CD8-positive, alpha-beta memory T cell (primary cell): ENCODE results near the gene STK11. TPM values are rescaled to one million over a fixed set of nuclear protein-coding genes. Genes with fewer than 3 reads are reported as not detected.

ENCODE experiments used
- CTCF ChIA-PET: fragments of 350-600 bp; sonication (Branson Sonifier 250); formaldehyde crosslinking; loops from one replicate; lab custom pipeline; 2021; ENCODE audit warnings: antibody characterized with exemption; lab: Charles Lee
- POLR2A ChIA-PET: fragments of 350-600 bp; sonication (Branson Sonifier 250); formaldehyde crosslinking; loops from one replicate; lab custom pipeline; 2021; ENCODE audit warnings: antibody characterized with exemption; lab: Charles Lee
- DNase-seq, 5 donors: peaks; one replicate each; pipeline versions ENCODE4 v3.0.0 to v3.0.0-alpha.2; 2020 to 2022; ENCODE audit warnings: mixed read lengths in 1 of 5
- H3K27ac ChIP-seq: one replicate; pipeline ENCODE4 v1.7.0; 2013; ENCODE audit warnings: low read depth, mild to moderate bottlenecking, low read length, moderate library complexity
- H3K27me3 ChIP-seq: 2 replicates; pipeline ENCODE4 v1.7.0; 2013; ENCODE audit warnings: low read length, mild to moderate bottlenecking; ENCODE audit not compliant: insufficient read depth, poor library complexity, severe bottlenecking
- H3K36me3 ChIP-seq: 2 replicates; pipeline ENCODE4 v1.7.0; 2013; ENCODE audit warnings: mild to moderate bottlenecking, low read length, moderate library complexity; ENCODE audit not compliant: insufficient read depth
- H3K4me1 ChIP-seq: 2 replicates; pipeline ENCODE4 v1.7.0; 2013; ENCODE audit warnings: mild to moderate bottlenecking, low read length, moderate library complexity; ENCODE audit not compliant: insufficient read depth
- H3K4me3 ChIP-seq: 2 replicates; pipeline ENCODE4 v1.7.0; 2013; ENCODE audit warnings: mild to moderate bottlenecking, low read length
- H3K9me3 ChIP-seq: 2 replicates; pipeline ENCODE4 v1.7.0; 2013; ENCODE audit warnings: mild to moderate bottlenecking, low read length
- H3K27ac Mint-ChIP-seq, 8 donors: one replicate each; pipeline ENCODE4 v1.8.0; 2020 to 2021; ENCODE audit warnings: mixed read lengths in 8 of 8, mild to moderate bottlenecking in 6 of 8, inconsistent platforms in 3 of 8, moderate library complexity in 3 of 8
- H3K27me3 Mint-ChIP-seq, 2 donors: one replicate each; pipeline ENCODE4 v1.8.0; 2020 to 2021; ENCODE audit warnings: mixed read lengths in 2 of 2, mild to moderate bottlenecking in 1 of 2, moderate library complexity in 1 of 2
- H3K36me3 Mint-ChIP-seq, 3 donors: one replicate each; pipeline ENCODE4 v1.8.0; 2020 to 2021; ENCODE audit warnings: mixed read lengths in 3 of 3, inconsistent platforms in 1 of 3, mild to moderate bottlenecking in 1 of 3
- H3K4me1 Mint-ChIP-seq, 3 donors: one replicate each; pipeline ENCODE4 v1.8.0; 2020 to 2021; ENCODE audit warnings: mixed read lengths in 3 of 3, inconsistent platforms in 1 of 3, mild to moderate bottlenecking in 1 of 3
- H3K4me3 Mint-ChIP-seq, 7 donors: one replicate each; pipeline ENCODE4 v1.8.0; 2020 to 2021; ENCODE audit warnings: mixed read lengths in 7 of 7, mild to moderate bottlenecking in 6 of 7, moderate library complexity in 4 of 7, inconsistent platforms in 2 of 7
- H3K9me3 Mint-ChIP-seq, 5 donors: one replicate each; pipeline ENCODE4 v1.8.0; 2020 to 2022; ENCODE audit warnings: mixed read lengths in 5 of 5, mild to moderate bottlenecking in 3 of 5, moderate library complexity in 2 of 5, inconsistent platforms in 1 of 5
- polyA plus RNA-seq: library from polyadenylated mRNA; unstranded; fragments of 300-500 nt; fragmentation: Illumina TruSeq; gene quantifications from one replicate; pipeline ENCODE4 v1.2.3, GENCODE V29; 2021
- total RNA-seq, 2 experiments: library from RNA; stranded (reverse); gene quantifications; one replicate each; pipeline ENCODE4 v1.2.3, GENCODE V29; 2021

The STK11 gene
- total and polyA plus RNA-seq, 3 experiments from 2014 or later: 37.0 to 69.7 (median 66.9) TPM

- Histone ChIP-seq H3K27me3 (no peaks in the 10 kb centered on the region), H3K36me3 (peaks cover 42% of the 10 kb centered on the region), H3K27ac (peak overlapping the region; percentile 90), H3K4me3 (peak overlapping the region; percentile 99), H3K9me3 (no peaks in the 10 kb centered on the region), H3K4me1 (peaks cover 79% of the 10 kb centered on the region)
- ChIA-PET POLR2A (interaction anchor here (1.0 to 1.7 kb wide), 3 partner anchors 9 to 249 kb away, joined by 4 to 10 read pairs (median 5); partner anchors contain the start of genes RNU6-2 and TMEM259), CTCF (interaction anchor here (10.3 kb wide), 1 partner anchor 27 kb away, joined by 484 read pairs; the partner anchor contains the start of gene ATP5F1D)
- DNase-seq: no peak
- Mint-ChIP-seq H3K27me3 (peaks cover 0 to 10% of the 10 kb centered on the region in 2 donors), H3K4me1 (peaks cover 53 to 76% (median 58%) of the 10 kb centered on the region in 3 donors), H3K36me3 (peaks cover 14 to 51% (median 17%) of the 10 kb centered on the region in 3 donors), H3K27ac (peak overlapping the region; percentile 86 to 98 (median 92)), H3K9me3 (no peaks in the 10 kb centered on the region), H3K4me3 (peak overlapping the region; percentile 86 to 92 (median 87))
Observed at GRCh38 chr19:1270213-1270853, 64.8 kb downstream of the STK11 start.

GRCh38 chr19:1270854-1271527, 65.4 kb downstream of the STK11 start:
- Mint-ChIP-seq H3K4me3 (peak overlapping the region; percentile 86 to 92 (median 87)), H3K27me3 (peaks cover 0 to 10% of the 10 kb centered on the region in 2 donors), H3K27ac (peak overlapping the region; percentile 86 to 98 (median 93)), H3K4me1 (peaks cover 51 to 71% (median 55%) of the 10 kb centered on the region in 3 donors), H3K9me3 (no peaks in the 10 kb centered on the region), H3K36me3 (peaks cover 14 to 51% (median 17%) of the 10 kb centered on the region in 3 donors)
- no peak for DNase-seq
- Histone ChIP-seq H3K4me1 (peaks cover 76% of the 10 kb centered on the region), H3K27ac (peak overlapping the region; percentile 90), H3K36me3 (peaks cover 42% of the 10 kb centered on the region), H3K4me3 (peak overlapping the region; percentile 99), H3K27me3 (no peaks in the 10 kb centered on the region), H3K9me3 (no peaks in the 10 kb centered on the region)
- POLR2A ChIA-PET: interaction anchor here (3.5 kb wide), 1 partner anchor 27 kb away, joined by 17 read pairs; no protein-coding TSS in a partner anchor
- CTCF ChIA-PET: interaction anchor here (1.9 kb wide), 1 partner anchor 26 kb away, joined by 7 read pairs; no protein-coding TSS in a partner anchor

GRCh38 chr19:1271528-1272422, 66.2 kb downstream of the STK11 start:
- POLR2A ChIA-PET: interaction anchor here (0.9 to 3.5 kb wide), 2 partner anchors 19 to 27 kb away, joined by 5 to 17 read pairs; no protein-coding TSS in a partner anchor
- peaks cover 14 to 52% (median 17%) of the 10 kb centered on the region in 3 donors for H3K36me3 Mint-ChIP-seq
- peaks cover 0 to 10% of the 10 kb centered on the region in 2 donors for H3K27me3 Mint-ChIP-seq
- peak overlapping the region; percentile 86 to 92 (median 87) for H3K4me3 Mint-ChIP-seq
- peak overlapping the region; percentile 54 for H3K27ac ChIP-seq
- CTCF ChIA-PET: interaction anchor here (1.0 to 1.9 kb wide), 3 partner anchors 18 to 28 kb away, joined by 3 to 7 read pairs (median 4); no protein-coding TSS in a partner anchor
- peak overlapping the region; percentile 86 to 98 (median 93) for H3K27ac Mint-ChIP-seq
- H3K4me1 ChIP-seq: peaks cover 82% of the 10 kb centered on the region
- no peaks in the 10 kb centered on the region for H3K9me3 Mint-ChIP-seq
- H3K4me3 ChIP-seq: peak overlapping the region; percentile 99
- peaks cover 42% of the 10 kb centered on the region for H3K36me3 ChIP-seq
- peaks cover 55 to 74% (median 60%) of the 10 kb centered on the region in 3 donors for H3K4me1 Mint-ChIP-seq
- H3K9me3 ChIP-seq: no peaks in the 10 kb centered on the region
- DNase-seq: no peak
- no peaks in the 10 kb centered on the region for H3K27me3 ChIP-seq

DNA sequence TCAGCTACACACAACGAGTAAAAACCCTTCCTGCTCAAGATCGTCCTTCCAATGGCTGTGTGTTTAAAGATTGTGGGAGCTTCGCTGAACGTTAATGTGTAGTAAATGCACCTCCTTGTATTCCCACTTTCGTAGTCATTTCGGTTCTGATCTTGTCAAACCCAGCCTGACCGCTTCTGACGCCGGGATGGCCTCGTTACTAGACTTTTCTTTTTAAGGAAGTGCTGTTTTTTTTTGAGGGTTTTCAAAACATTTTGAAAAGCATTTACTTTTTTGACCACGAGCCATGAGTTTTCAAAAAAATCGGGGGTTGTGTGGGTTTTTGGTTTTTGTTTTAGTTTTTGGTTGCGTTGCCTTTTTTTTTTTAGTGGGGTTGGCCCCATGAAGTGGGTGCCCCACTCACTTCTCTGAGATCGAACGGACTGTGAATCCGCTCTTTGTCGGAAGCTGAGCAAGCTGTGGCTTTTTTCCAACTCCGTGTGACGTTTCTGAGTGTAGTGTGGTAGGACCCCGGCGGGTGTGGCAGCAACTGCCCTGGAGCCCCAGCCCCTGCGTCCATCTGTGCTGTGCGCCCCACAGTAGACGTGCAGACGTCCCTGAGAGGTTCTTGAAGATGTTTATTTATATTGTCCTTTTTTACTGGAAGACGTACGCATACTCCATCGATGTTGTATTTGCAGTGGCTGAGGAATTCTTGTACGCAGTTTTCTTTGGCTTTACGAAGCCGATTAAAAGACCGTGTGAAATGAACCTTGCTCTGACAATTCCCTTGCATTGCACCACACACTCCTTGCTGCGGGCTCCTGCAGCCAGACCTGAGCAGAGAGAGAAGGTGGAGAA, 67.1 kb downstream of the STK11 start:
- Histone ChIP-seq H3K36me3 (peaks cover 42% of the 10 kb centered on the region), H3K4me1 (peaks cover 80% of the 10 kb centered on the region), H3K27me3 (no peaks in the 10 kb centered on the region), H3K4me3 (no peak overlapping the region), H3K27ac (peak overlapping the region; percentile 4), H3K9me3 (no peaks in the 10 kb centered on the region)
- ChIA-PET CTCF (interaction anchor here (1.0 to 1.9 kb wide), 5 partner anchors 11 to 29 kb away, joined by 3 to 15 read pairs (median 4); no protein-coding TSS in a partner anchor), POLR2A (interaction anchor here (0.9 to 3.5 kb wide), 3 partner anchors 9 to 28 kb away, joined by 4 to 17 read pairs (median 5); no protein-coding TSS in a partner anchor)
- peak overlapping the region in 7 of 8 donors; percentile 17 to 98 (median 72) for H3K27ac Mint-ChIP-seq
- H3K4me3 Mint-ChIP-seq: peak overlapping the region; percentile 26 to 87 (median 56)
- H3K36me3 Mint-ChIP-seq: peaks cover 14 to 55% (median 19%) of the 10 kb centered on the region in 3 donors
- H3K4me1 Mint-ChIP-seq: peaks cover 53 to 71% (median 56%) of the 10 kb centered on the region in 3 donors
- H3K27me3 Mint-ChIP-seq: peaks cover 0 to 10% of the 10 kb centered on the region in 2 donors
- no peaks in the 10 kb centered on the region for H3K9me3 Mint-ChIP-seq
- no peak for DNase-seq

DNA sequence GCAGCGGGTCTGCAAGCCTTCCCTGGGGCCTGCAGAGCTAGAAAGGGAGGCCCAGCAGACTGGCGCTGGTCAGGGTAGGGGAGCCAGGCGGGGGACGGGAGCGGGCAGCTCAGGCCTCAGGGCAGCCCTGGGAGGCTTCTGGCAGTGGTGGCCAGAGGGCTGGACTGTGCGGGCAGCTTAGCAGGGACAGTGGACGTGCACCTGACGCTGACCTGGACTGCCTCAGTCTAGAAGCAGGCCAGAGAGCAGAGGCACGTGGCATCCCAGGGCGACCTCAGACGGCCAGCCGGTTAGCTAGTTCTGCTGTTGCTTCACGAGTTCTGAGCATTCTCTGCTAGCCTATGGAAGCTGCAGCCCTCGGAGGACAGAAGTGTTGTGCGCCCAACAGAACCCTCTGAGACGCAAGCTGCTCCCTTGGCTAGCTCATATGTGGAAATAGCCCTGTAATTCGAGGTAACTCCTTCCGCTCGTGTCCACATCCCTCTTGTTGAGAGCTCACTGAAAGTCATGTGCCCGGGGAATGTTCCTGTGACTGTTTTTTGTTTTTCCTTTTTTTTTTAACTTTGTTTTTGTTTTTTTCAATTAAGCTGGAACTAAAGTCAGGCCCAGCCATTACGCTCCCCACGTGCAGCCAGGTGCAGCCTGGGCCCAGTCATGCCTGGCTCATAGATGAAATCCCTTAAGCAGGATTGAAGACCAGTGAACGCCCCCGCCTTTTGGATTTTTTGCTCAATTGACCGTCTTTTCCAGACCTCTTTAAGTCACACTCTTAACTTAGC, 67.9 kb downstream of the STK11 start:
- peaks cover 14 to 58% (median 19%) of the 10 kb centered on the region in 3 donors for H3K36me3 Mint-ChIP-seq

More for the DNA sequence above, 67.9 kb downstream of the STK11 start:
- H3K27ac ChIP-seq: peak overlapping the region; percentile 92
- no peaks in the 10 kb centered on the region for H3K9me3 ChIP-seq
- peaks cover 42% of the 10 kb centered on the region for H3K36me3 ChIP-seq
- H3K9me3 Mint-ChIP-seq: no peaks in the 10 kb centered on the region
- H3K27ac Mint-ChIP-seq: peak overlapping the region; percentile 54 to 98 (median 82)
- ChIA-PET POLR2A (interaction anchor here (0.8 to 3.5 kb wide), 3 partner anchors 10 to 29 kb away, joined by 4 to 17 read pairs (median 4); no protein-coding TSS in a partner anchor), CTCF (interaction anchor here (0.9 to 1.7 kb wide), 3 partner anchors 10 to 29 kb away, joined by 3 to 15 read pairs (median 3); no protein-coding TSS in a partner anchor)
- no peak for DNase-seq
- H3K4me1 ChIP-seq: peaks cover 72% of the 10 kb centered on the region
- H3K4me3 Mint-ChIP-seq: peak overlapping the region; percentile 43 to 87 (median 69)
- peaks cover 53 to 66% (median 55%) of the 10 kb centered on the region in 3 donors for H3K4me1 Mint-ChIP-seq
- no peak overlapping the region for H3K4me3 ChIP-seq
- peaks cover 0 to 10% of the 10 kb centered on the region in 2 donors for H3K27me3 Mint-ChIP-seq
- H3K27me3 ChIP-seq: no peaks in the 10 kb centered on the region
